Endodermal cell (in vitro differentiated cells): ENCODE results near the gene CERS6. TPM values are rescaled to one million over a fixed set of nuclear protein-coding genes. Genes with fewer than 3 reads are reported as not detected.

Experiments
- DNase-seq: peaks from one replicate; pipeline ENCODE4 v3.0.0-alpha.2; 2017
- H3K27ac ChIP-seq: 2 replicates; pipeline ENCODE4 v1.5.1; 2013; ENCODE audit warnings: mild to moderate bottlenecking, low read depth, low read length, moderate library complexity
- H3K27me3 ChIP-seq: 2 replicates; pipeline ENCODE4 v1.6.1; 2013; ENCODE audit warnings: mild to moderate bottlenecking, low read length, moderate library complexity; ENCODE audit not compliant: insufficient read depth, control insufficient read depth, poor library complexity, severe bottlenecking
- H3K36me3 ChIP-seq: 2 replicates; pipeline ENCODE4 v1.7.0; 2013; ENCODE audit warnings: mild to moderate bottlenecking, low read length, moderate library complexity; ENCODE audit not compliant: control insufficient read depth, insufficient read depth
- H3K4me1 ChIP-seq: one replicate; pipeline ENCODE4 v1.7.0; 2013; ENCODE audit warnings: low read length; ENCODE audit not compliant: control insufficient read depth, insufficient read depth
- H3K4me3 ChIP-seq: 2 replicates; pipeline ENCODE4 v1.5.1; 2013; ENCODE audit warnings: mild to moderate bottlenecking, low read length, moderate library complexity
- H3K9ac ChIP-seq: 2 replicates; pipeline ENCODE4 v1.6.1; 2013; ENCODE audit warnings: mild to moderate bottlenecking, low read length, moderate library complexity; ENCODE audit not compliant: poor library complexity, severe bottlenecking; ENCODE audit errors: extremely low read depth
- H3K9me3 ChIP-seq: 2 replicates; pipeline ENCODE4 v1.6.1; 2013; ENCODE audit warnings: mild to moderate bottlenecking, low read length, moderate library complexity; ENCODE audit not compliant: control insufficient read depth
- H3K27ac Mint-ChIP-seq: 2 replicates; pipeline ENCODE4 v1.8.0; 2020; ENCODE audit warnings: mixed read lengths
- H3K27me3 Mint-ChIP-seq: 2 replicates; pipeline ENCODE4 v1.8.0; 2021; ENCODE audit warnings: mild to moderate bottlenecking, mixed read lengths; ENCODE audit not compliant: insufficient read depth
- H3K36me3 Mint-ChIP-seq: 2 replicates; pipeline ENCODE4 v1.8.0; 2020; ENCODE audit warnings: low read depth, mixed read lengths
- H3K4me1 Mint-ChIP-seq: 2 replicates; pipeline ENCODE4 v1.8.0; 2020; ENCODE audit warnings: mixed read lengths
- H3K4me3 Mint-ChIP-seq: 2 replicates; pipeline ENCODE4 v1.8.0; 2020; ENCODE audit warnings: mild to moderate bottlenecking, moderate library complexity, mixed read lengths
- H3K9me3 Mint-ChIP-seq: 2 replicates; pipeline ENCODE4 v1.8.0; 2020; ENCODE audit warnings: mild to moderate bottlenecking, mixed read lengths
- CTCF ChIP-seq: fragments of 200-600 bp; sonication (generic); conservative IDR thresholded peaks from 2 replicates; pipeline ENCODE4 v1.5.0; 2021; ENCODE audit warnings: antibody characterized with exemption, mild to moderate bottlenecking
- WGBS, 2 experiments: methylation state at CpG; one replicate each; pipeline versions ENCODE4 v1.1.5 to v1.1.7; 2013; ENCODE audit warnings: missing lambda C conversion rate in 2 of 2, mixed read lengths in 1 of 2; ENCODE audit not compliant: insufficient coverage in 1 of 2, insufficient read length in 1 of 2; 5-methylcytosine and 5-hydroxymethylcytosine counted together
- total RNA-seq, 2 donors: library from RNA; stranded (reverse); fragmentation: NEBNext Ultra II Directional in 1 of 2; extraction: Animal tissue kit (Norgen Biotek cat#: 25700) in 1 of 2; gene quantifications; 2 replicates in 1 of 2; 3 replicates in 1 of 2; pipeline ENCODE4 v1.2.1, GENCODE V29; 2021

The CERS6 gene
- total RNA-seq, 2 donors from 2014 or later: 41.3 to 52.0 TPM

GRCh38 chr2:168433527-168433926 lies 22.5 kb upstream of the CERS6 start:
- no peaks in the 10 kb centered on the region for H3K4me1 ChIP-seq
- no peak overlapping the region for H3K27ac Mint-ChIP-seq
- H3K4me1 Mint-ChIP-seq: peaks cover 11% of the 10 kb centered on the region
- H3K36me3 ChIP-seq: no peaks in the 10 kb centered on the region
- H3K9me3 Mint-ChIP-seq: no peaks in the 10 kb centered on the region
- H3K27me3 ChIP-seq: no peaks in the 10 kb centered on the region
- no peak for TF ChIP-seq CTCF
- DNase-seq: no peak
- H3K36me3 Mint-ChIP-seq: no peaks in the 10 kb centered on the region
- H3K27ac ChIP-seq: no peak overlapping the region
- WGBS, 2 experiments: 100% methylated on average over 2 of the region's 2 CpGs; no CpG with 5 or more reads in 1 of the 2 experiments
- H3K4me3 Mint-ChIP-seq: no peak overlapping the region
- H3K9me3 ChIP-seq: no peaks in the 10 kb centered on the region
- H3K27me3 Mint-ChIP-seq: peaks cover 10% of the 10 kb centered on the region
- H3K9ac ChIP-seq: no peak overlapping the region
- no peak overlapping the region for H3K4me3 ChIP-seq

GRCh38 chr2:168434146-168434545 lies 21.9 kb upstream of the CERS6 start:
- Histone ChIP-seq H3K4me3 (no peak overlapping the region), H3K27me3 (no peaks in the 10 kb centered on the region), H3K9me3 (no peaks in the 10 kb centered on the region), H3K9ac (no peak overlapping the region), H3K4me1 (no peaks in the 10 kb centered on the region), H3K27ac (no peak overlapping the region), H3K36me3 (no peaks in the 10 kb centered on the region)
- no peak overlapping the region for H3K4me3 Mint-ChIP-seq
- no peak for TF ChIP-seq CTCF
- H3K4me1 Mint-ChIP-seq: peaks cover 11% of the 10 kb centered on the region
- 80 to 96% methylated on average over 2 of the region's 2 CpGs for WGBS, 2 experiments
- no peaks in the 10 kb centered on the region for H3K36me3 Mint-ChIP-seq
- no peaks in the 10 kb centered on the region for H3K9me3 Mint-ChIP-seq
- DNase-seq: no peak
- H3K27ac Mint-ChIP-seq: no peak overlapping the region
- H3K27me3 Mint-ChIP-seq: peaks cover 7% of the 10 kb centered on the region

GRCh38 chr2:168436840-168437239 lies 19.2 kb upstream of the CERS6 start:
- Histone ChIP-seq H3K27ac (no peak overlapping the region), H3K27me3 (no peaks in the 10 kb centered on the region), H3K9ac (no peak overlapping the region), H3K9me3 (no peaks in the 10 kb centered on the region), H3K4me3 (no peak overlapping the region), H3K36me3 (no peaks in the 10 kb centered on the region), H3K4me1 (no peaks in the 10 kb centered on the region)
- Mint-ChIP-seq H3K4me1 (peaks cover 9% of the 10 kb centered on the region), H3K27ac (no peak overlapping the region), H3K4me3 (no peak overlapping the region), H3K36me3 (no peaks in the 10 kb centered on the region), H3K27me3 (no peaks in the 10 kb centered on the region), H3K9me3 (no peaks in the 10 kb centered on the region)
- TF ChIP-seq CTCF: no peak
- DNase-seq: no peak
